A172 (cell line): ENCODE results near the gene POTEI. TPM values are rescaled to one million over a fixed set of nuclear protein-coding genes. Genes with fewer than 3 reads are reported as not detected.
"Not testable (repeated sequence)": the region's sequence is repeated elsewhere in the genome, so short reads cannot be mapped to it uniquely, and the experiment has no call there.

Experiments used
- DNase-seq: peaks from one replicate; pipeline ENCODE4 v3.0.0-alpha.2; 2015; ENCODE audit warnings: low spot score
- total RNA-seq: library from RNA; depleted of rRNA; stranded (reverse); fragments of >200 nt; shearing (Covaris generic); gene quantifications from 2 replicates; pipeline ENCODE4 v1.2.3, GENCODE V29; 2014; rRNA removed

The POTEI gene
- total RNA-seq, 1 experiment from 2014 or later: not detected

DNA sequence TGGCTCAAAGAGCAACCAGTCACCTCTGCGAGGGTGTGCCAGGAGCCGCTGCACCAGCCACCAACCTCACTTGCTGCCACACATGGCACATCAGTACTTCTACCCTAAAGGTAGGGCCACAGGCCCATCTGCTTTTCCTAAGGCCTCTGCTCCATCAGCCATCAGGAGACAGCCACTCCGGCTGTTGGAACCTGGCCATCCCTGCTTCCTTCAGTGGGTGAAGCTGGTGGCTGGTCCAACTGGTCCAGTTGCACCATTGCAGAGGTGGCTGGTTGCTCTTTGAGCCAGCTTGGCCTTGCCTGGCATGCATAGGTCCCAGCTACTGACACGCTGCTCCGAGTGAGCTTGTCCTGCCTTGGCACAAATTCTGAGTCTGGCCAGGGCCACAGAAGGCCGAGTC, 53.7 kb downstream of the POTEI start:
- DNase-seq: not testable (repeated sequence)

DNA sequence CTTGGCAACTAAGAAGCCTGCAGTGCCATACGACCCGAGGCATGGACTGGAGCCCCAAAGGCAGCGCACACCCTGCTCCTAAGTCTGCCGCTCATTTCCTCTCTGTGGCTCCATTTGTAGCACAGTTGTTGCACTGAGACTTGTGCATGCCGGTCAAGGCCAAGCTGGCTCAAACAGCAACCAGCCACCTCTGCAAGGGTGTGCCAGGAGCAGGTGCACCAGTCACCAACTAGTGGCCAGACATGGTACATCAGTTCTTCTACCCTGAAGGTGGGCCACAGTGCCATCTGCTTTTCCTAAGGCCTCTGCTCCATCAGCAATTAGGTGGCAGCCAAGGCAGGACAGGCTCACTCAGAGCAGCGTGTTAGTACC, 54.4 kb downstream of the POTEI start:
- DNase-seq: not testable (repeated sequence)

DNA sequence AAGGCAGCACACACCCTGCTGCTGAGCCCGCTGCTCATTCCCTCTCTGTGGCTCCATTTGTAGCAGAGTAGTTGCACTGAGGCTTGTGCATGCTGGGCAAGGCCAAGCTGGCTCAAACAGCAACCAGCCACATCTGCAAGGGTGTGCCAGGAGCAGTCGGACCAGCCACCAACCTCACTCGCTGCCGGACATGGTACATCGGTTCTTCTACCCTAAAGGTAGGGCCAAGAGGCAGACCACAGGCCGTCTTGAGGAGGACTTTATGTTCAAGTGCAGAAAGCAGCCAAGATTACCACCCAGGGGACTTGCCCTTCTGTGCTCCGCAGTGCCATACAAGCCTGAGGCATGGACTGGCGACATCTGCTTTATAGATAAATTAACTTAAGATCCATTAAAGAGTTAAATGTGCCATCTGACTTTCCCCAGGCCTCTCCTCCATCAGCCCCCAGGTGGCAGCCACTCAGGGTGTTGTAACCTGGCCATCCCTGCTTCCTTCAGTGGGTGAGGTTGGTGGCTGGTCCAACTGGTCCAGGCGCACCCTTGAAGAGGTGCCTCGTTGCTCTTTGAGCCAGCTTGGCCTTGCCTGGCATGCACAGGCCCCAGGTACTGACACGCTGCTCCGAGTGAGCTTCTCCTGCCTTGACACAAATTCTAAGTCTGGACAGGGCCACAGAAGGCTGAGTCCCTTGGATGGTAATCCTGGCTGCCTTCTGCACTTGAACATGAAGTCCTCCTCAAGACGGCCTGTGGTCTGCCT, 55.0 kb downstream of the POTEI start:
- DNase-seq: not testable (repeated sequence)

DNA sequence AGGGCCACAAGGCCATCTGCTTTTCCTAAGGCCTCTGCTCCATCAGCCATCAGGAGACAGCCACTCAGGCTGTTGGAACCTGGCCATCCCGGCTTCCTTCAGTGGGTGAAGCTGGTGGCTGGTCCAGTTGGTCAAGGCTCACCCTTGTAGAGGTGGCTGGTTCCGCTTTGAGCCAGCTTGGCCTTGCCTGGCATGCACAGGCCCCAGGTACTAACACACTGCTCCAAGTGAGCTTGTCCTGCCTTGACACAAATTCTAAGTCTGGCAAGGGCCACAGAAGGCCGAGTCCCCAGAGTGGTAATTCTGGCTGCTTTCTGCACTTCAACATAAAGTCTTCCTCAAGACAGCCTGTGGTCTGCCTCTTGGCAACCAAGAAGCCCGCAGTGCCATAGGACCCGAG, 56.2 kb downstream of the POTEI start:
- not testable (repeated sequence) for DNase-seq

- not testable (repeated sequence) for DNase-seq
Measured at GRCh38 chr2:130451823-130452222, 57.3 kb downstream of the POTEI start.

GRCh38 chr2:130451278-130451677, 57.9 kb downstream of the POTEI start:
- DNase-seq: not testable (repeated sequence)

DNA sequence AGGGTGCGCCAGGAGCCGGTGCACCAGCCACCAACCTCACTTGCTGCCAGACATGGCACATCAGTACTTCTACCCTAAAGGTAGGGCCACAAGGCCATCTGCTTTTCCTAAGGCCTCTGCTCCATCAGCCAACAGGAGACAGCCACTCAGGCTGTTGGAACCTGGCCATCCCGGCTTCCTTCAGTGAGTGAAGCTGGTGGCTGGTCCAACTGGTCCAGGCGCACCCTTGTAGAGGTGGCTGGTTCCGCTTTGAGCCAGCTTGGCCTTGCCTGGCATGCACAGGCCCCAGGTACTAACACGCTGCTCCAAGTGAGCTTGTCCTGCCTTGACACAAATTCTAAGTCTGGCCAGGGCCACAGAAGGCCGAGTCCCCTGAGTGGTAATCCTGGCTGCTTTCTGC, 58.8 kb downstream of the POTEI start:
- DNase-seq: not testable (repeated sequence)

- not testable (repeated sequence) for DNase-seq
Measured at GRCh38 chr2:130427631-130428030, 81.5 kb downstream of the POTEI start.

GRCh38 chr2:130418845-130419244, 90.3 kb downstream of the POTEI start:
- DNase-seq: not testable (repeated sequence)

DNA sequence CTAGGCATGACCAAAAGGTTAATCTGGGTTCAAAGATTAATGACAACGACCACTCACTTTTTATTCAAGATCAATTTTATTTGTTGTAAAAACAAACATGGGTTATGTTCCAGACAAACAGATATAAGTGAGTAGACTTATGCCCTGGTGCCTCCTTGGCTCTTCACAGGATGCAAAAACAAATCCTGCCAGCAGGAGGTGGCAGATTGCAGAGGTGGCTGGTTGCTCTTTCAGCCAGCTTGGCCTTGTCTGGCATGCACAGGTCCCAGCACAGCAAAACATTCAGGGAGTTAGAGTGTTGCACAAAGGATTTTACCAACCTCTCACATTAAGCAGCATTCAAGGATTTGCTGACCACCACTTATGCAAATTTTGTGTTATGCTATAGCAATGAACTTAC, 92.4 kb downstream of the POTEI start:
- not testable (repeated sequence) for DNase-seq

Other genes starting within 250 kb of the POTEI start
- gene IMP4, start 166.4 kb downstream of the POTEI start, total RNA-seq: 139 and 142 TPM in 2 replicates
- gene PTPN18, start 153.3 kb downstream of the POTEI start, total RNA-seq: 21.0 and 25.9 TPM in 2 replicates
- gene CFC1B, start 11.9 kb upstream of the POTEI start, total RNA-seq: not detected in 2 replicates
- gene CFC1, start 90.2 kb upstream of the POTEI start, total RNA-seq: not detected in 2 replicates
- not detected in 2 replicates for gene POTEJ, start 102.1 kb upstream of the POTEI start, total RNA-seq
- not detected in 2 replicates for gene GPR148, start 219.7 kb upstream of the POTEI start, total RNA-seq
- not detected in 2 replicates for gene AMER3, start 246.2 kb upstream of the POTEI start, total RNA-seq